Spinal cord (tissue), 10 donors: ENCODE results near the gene RAI1. TPM values are rescaled to one million over a fixed set of nuclear protein-coding genes. Genes with fewer than 3 reads are reported as not detected.

Source experiments
- DNase-seq, 6 donors: peaks; one replicate each; pipeline versions ENCODE4 v3.0.0 to v3.0.0-alpha.2; 2013 to 2015; ENCODE audit warnings: low spot score in 6 of 6, low read depth in 4 of 6
- H3K27ac ChIP-seq: one replicate; pipeline ENCODE4 v1.5.1; 2013; ENCODE audit warnings: low read depth, low read length, control low read depth
- H3K27me3 ChIP-seq: one replicate; pipeline ENCODE4 v1.6.1; 2013; ENCODE audit warnings: low read length; ENCODE audit not compliant: control insufficient read depth, insufficient read depth
- H3K36me3 ChIP-seq: one replicate; pipeline ENCODE4 v1.6.1; 2013; ENCODE audit warnings: low read length; ENCODE audit not compliant: control insufficient read depth, insufficient read depth
- H3K4me1 ChIP-seq: one replicate; pipeline ENCODE4 v1.6.1; 2013; ENCODE audit warnings: low read length; ENCODE audit not compliant: control insufficient read depth, insufficient read depth
- H3K4me3 ChIP-seq: one replicate; pipeline ENCODE4 v1.5.1; 2013; ENCODE audit warnings: low read depth, low read length, control low read depth
- H3K9me3 ChIP-seq: one replicate; pipeline ENCODE4 v1.6.1; 2013; ENCODE audit warnings: low read length; ENCODE audit not compliant: control insufficient read depth, insufficient read depth
- WGBS: methylation state at CpG from one replicate; pipeline ENCODE4 v1.1.5; 2013; ENCODE audit warnings: missing lambda C conversion rate; ENCODE audit not compliant: insufficient coverage; 5-methylcytosine and 5-hydroxymethylcytosine counted together
- polyA plus RNA-seq, 2 donors: library from polyadenylated mRNA; unstranded; fragments of 120-200 nt; gene quantifications; one replicate each; pipeline ENCODE4 v1.2.1, GENCODE V29; 2013; ENCODE audit not compliant: insufficient read length in 2 of 2
- total RNA-seq, 2 donors: library from RNA; depleted of rRNA in 1 of 2; stranded (reverse); fragments of 120-200 nt in 1 of 2; fragments of >200 nt in 1 of 2; gene quantifications; one replicate each; pipeline versions ENCODE4 v1.2.3 to v1.2.4, GENCODE V29; 2013 to 2014
- donor health status: healthy.

RAI1 gene
- total and polyA plus RNA-seq, 4 donors, result 12.5 to 45.2 (median 25.3) TPM

GRCh38 chr17:17728146-17728545, 46.9 kb downstream of the RAI1 start:
- DNase-seq, result peak in 1 of 6 donors; percentile 82
- 49% methylated on average over 6 of the region's 10 CpGs for WGBS
- Histone ChIP-seq H3K4me3 (no peak overlapping the region), H3K4me1 (peaks cover 88% of the 10 kb centered on the region), H3K36me3 (peaks cover 31% of the 10 kb centered on the region), H3K27me3 (no peaks in the 10 kb centered on the region), H3K9me3 (no peaks in the 10 kb centered on the region), H3K27ac (no peak overlapping the region)

GRCh38 chr17:17728550-17729251, 47.4 kb downstream of the RAI1 start:
- WGBS, result 82% methylated on average over 9 of the region's 10 CpGs
- Histone ChIP-seq H3K36me3 (peaks cover 33% of the 10 kb centered on the region), H3K27me3 (no peaks in the 10 kb centered on the region), H3K9me3 (no peaks in the 10 kb centered on the region), H3K27ac (no peak overlapping the region), H3K4me1 (peaks cover 91% of the 10 kb centered on the region), H3K4me3 (no peak overlapping the region)
- no peak for DNase-seq

DNA sequence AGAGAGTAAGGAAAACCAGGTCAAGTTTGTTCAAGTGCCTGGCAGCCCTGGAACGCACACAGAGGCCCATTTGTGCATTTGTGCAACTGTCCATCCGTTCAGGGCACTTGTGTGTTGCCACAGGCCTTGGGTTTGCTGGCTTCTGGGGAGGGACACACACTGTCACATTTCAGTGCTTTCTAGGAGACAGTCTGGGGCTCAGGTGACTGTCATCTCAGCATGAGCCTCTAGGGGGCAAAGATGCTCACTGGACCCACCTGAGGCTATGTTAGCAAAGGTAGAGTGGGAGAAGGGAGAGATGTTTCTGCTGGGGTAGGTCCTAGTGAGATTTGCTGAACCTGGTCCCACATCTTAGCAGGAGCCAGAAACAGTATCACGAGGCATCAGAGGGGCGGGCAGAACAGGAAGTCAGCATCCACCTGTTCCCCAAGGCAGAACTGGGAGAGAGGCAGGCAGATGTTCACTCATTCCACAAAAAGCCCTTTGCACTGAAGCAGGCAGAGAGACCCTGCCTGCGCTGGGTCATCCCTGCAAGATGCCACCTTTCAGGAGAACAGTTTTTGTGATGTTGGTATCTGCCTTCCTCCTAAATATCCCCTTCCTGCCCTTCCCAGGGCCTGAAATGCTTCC, 48.5 kb downstream of the RAI1 start:
- Histone ChIP-seq H3K27ac (no peak overlapping the region), H3K36me3 (peaks cover 39% of the 10 kb centered on the region), H3K4me3 (no peak overlapping the region), H3K9me3 (no peaks in the 10 kb centered on the region), H3K27me3 (no peaks in the 10 kb centered on the region), H3K4me1 (peaks cover 86% of the 10 kb centered on the region)
- WGBS, result 34% methylated on average over 4 of the region's 5 CpGs
- DNase-seq, result peak in 1 of 6 donors; percentile 76

GRCh38 chr17:17730250-17730935, 49.1 kb downstream of the RAI1 start:
- 70% methylated on average over 13 of the region's 14 CpGs for WGBS
- no peak overlapping the region for H3K4me3 ChIP-seq
- DNase-seq, result no peak
- peaks cover 80% of the 10 kb centered on the region for H3K4me1 ChIP-seq
- no peak overlapping the region for H3K27ac ChIP-seq
- no peaks in the 10 kb centered on the region for H3K27me3 ChIP-seq
- peaks cover 39% of the 10 kb centered on the region for H3K36me3 ChIP-seq
- H3K9me3 ChIP-seq, result no peaks in the 10 kb centered on the region

GRCh38 chr17:17732444-17732843, 51.2 kb downstream of the RAI1 start:
- Histone ChIP-seq H3K4me1 (peaks cover 69% of the 10 kb centered on the region), H3K4me3 (no peak overlapping the region), H3K9me3 (no peaks in the 10 kb centered on the region), H3K27me3 (no peaks in the 10 kb centered on the region), H3K36me3 (peaks cover 36% of the 10 kb centered on the region), H3K27ac (no peak overlapping the region)
- DNase-seq, result no peak
- 65% methylated on average over 4 of the region's 4 CpGs for WGBS

DNA sequence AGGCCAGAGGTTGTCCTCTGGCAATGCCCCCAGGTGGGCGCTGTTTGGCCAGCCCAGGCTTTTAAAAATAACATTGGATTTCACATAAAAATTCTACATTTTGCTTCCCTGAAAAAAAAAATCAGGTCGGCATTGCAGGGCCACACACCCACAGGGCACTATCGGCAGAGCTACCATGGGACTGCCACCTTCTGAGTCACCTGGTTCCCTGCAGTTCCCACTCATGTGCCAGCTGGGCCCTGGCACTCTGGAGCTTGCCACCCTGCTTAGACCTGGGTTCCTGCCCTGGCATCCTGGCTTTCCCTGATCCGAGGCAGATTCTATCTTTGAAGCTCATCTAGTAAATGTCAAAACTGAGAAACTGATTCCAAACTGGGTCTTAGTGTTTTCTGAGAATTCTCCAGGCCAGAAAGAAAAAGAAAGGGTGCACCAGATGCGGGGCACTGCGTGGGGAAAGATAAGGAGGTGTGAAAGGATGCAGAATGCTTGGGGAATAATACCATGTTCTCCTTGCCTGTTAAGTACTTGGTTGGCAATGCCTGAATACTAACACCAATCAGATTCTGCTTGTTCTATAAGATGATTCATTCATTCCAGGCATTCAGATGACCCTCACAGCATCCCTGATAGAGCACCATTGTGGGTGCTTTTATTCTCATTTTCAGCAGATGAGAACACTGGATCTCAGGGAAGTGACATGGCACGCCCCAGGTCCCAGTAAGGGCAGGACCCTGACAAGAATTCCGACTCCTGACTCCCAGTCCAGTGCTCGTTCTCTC, 51.8 kb downstream of the RAI1 start:
- DNase-seq, result no peak
- H3K4me3 ChIP-seq, result no peak overlapping the region
- no peaks in the 10 kb centered on the region for H3K9me3 ChIP-seq
- H3K27ac ChIP-seq, result no peak overlapping the region
- 73% methylated on average over 6 of the region's 9 CpGs for WGBS
- peaks cover 69% of the 10 kb centered on the region for H3K4me1 ChIP-seq
- H3K27me3 ChIP-seq, result no peaks in the 10 kb centered on the region
- H3K36me3 ChIP-seq, result peaks cover 38% of the 10 kb centered on the region

DNA sequence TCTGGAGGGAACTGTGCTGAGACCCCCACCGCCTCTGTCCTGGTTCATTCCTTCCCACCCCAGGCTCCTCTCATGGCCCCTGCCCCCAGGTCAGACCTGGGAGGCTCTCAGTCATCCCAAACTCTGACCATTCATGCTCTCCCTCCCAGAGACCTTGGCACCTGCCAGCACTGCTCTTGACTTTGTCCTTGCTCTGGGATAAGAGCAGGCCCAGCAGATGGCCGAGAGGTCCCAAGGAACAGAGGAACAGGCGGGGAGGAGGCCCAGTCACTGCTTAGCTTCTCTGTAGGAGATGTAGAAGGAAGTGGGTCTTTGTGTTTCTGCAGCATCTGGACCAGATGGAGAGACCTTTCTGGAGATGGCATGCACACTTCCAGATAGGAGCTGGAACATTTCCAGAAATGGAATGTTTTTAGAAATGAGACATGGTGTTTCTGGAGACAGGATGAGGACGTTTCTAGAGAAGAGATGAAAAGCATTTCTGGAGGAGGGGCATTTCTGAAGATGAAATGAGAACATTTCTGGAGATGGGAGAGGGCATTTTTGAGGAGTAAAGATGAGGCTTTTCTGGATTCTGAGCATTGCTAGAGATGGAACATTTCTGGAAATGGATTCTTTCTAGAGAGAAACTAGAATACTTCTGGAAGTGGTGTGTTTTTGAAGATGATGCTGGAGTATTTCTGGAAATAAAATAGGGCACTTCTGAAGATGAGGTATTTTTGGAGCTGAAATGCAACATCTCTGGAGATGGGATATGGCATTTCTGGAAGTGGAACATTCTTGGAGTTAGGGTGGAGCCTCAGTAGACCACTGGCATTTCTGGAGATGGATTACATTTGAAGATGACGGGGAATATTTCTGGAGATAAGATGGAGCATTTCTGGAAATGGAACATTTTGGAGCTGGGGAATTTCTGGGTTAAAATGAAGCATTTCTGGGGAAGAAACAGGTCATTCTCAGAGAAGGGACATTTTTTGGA, 55.2 kb downstream of the RAI1 start:
- Histone ChIP-seq H3K4me1 (peaks cover 69% of the 10 kb centered on the region), H3K27me3 (no peaks in the 10 kb centered on the region), H3K9me3 (no peaks in the 10 kb centered on the region), H3K36me3 (peaks cover 23% of the 10 kb centered on the region), H3K4me3 (no peak overlapping the region), H3K27ac (no peak overlapping the region)
- no peak for DNase-seq
- WGBS, result 79% methylated on average over 4 of the region's 5 CpGs

DNA sequence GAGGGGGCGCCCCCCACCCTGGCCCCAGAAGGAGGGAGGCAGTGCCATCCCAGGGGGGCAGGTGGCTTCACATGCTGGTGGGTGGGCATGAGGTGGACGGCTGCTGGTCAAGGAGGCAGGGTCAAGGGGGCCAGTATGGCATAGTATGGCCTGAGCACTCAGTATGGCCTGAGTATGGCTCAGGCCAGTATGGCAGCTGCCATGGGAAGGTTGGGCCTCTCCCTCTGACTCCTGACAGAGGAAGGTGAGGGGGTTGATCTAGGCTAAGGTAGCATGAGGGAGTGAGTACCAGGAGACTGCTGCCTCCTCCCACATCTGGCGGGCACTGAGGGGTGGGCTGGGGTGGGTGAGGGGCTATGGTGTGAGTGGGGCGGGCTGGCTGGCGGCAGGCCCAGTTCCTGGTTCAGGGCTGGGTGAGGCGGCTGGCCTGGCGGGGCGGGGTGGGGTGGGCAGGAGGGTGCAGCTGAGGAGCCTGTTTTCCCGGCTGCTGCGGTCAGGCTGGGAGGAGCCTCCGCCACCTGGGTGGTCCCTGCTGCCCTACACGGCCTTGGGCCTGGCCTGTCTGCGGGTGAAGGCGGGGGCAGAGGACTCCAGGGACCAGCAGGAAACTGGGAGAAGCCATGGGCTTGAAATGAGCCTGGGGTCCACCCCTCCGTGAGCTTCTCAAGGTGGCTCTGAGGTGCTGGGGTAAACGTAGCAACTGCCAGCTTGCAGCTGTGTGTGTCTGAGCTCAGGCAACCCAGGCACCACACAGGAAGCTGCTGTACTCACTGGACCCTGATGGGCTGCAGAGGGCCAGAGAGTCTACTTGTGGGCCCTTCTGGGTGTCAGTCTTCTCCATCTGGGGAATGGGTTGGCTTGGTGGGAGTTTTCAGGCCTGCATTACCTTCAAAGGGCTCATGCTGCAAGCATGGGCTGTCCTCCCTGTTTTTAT, 57.0 kb downstream of the RAI1 start:
- no peaks in the 10 kb centered on the region for H3K9me3 ChIP-seq
- peaks cover 18% of the 10 kb centered on the region for H3K36me3 ChIP-seq
- DNase-seq, result peak in 1 of 6 donors; percentile 34
- H3K27ac ChIP-seq, result no peak overlapping the region
- H3K4me3 ChIP-seq, result no peak overlapping the region
- H3K4me1 ChIP-seq, result peaks cover 70% of the 10 kb centered on the region
- H3K27me3 ChIP-seq, result no peaks in the 10 kb centered on the region
- WGBS, result 33% methylated on average over 15 of the region's 16 CpGs
